GM23338 (cell line): ENCODE data around the gene SLC2A14. TPM values are rescaled to one million over a fixed set of nuclear protein-coding genes. Genes with fewer than 3 reads are reported as not detected.
"Not testable (repeated sequence)": the region's sequence is repeated elsewhere in the genome, so short reads cannot be mapped to it uniquely, and the experiment has no call there.

Experiments used
- ATAC-seq: fragments of 200-7000 bp; cut with Tn5 transposase; 3 replicates; pipeline ENCODE4 v1.9.1; 2020
- DNase-seq: peaks from one replicate; pipeline ENCODE4 v3.0.0-alpha.2; 2015; ENCODE audit warnings: low spot score
- H2AFZ ChIP-seq: fragments of 200-600 bp; sonication (generic); 2 replicates; pipeline ENCODE4 v1.8.0; 2016; ENCODE audit warnings: antibody characterized with exemption, mild to moderate bottlenecking, moderate library complexity
- H3F3A ChIP-seq: fragments of 200-600 bp; sonication (generic); replicated peaks from 2 replicates; pipeline ENCODE4 v1.8.0; 2017; ENCODE audit warnings: antibody characterized with exemption, mixed run types, low read depth
- H3K27ac ChIP-seq: fragments of 200-600 bp; sonication (generic); 2 replicates; pipeline ENCODE4 v1.6.1; 2016; ENCODE audit warnings: low read depth
- H3K27me3 ChIP-seq: fragments of 200-600 bp; sonication (generic); 2 replicates; pipeline ENCODE4 v1.8.0; 2016; ENCODE audit warnings: mild to moderate bottlenecking, mixed run types, moderate library complexity; ENCODE audit not compliant: insufficient read depth
- H3K36me3 ChIP-seq: fragments of 200-600 bp; sonication (generic); 2 replicates; pipeline ENCODE4 v1.8.0; 2016; ENCODE audit warnings: mild to moderate bottlenecking; ENCODE audit not compliant: insufficient read depth
- H3K4me1 ChIP-seq: fragments of 200-600 bp; sonication (generic); 2 replicates; pipeline ENCODE4 v1.8.0; 2016; ENCODE audit warnings: mild to moderate bottlenecking, moderate library complexity; ENCODE audit not compliant: insufficient read depth
- H3K4me2 ChIP-seq: fragments of 200-600 bp; sonication (generic); 2 replicates; pipeline ENCODE4 v1.7.1; 2017; ENCODE audit warnings: mixed run types
- H3K4me3 ChIP-seq: fragments of 200-600 bp; sonication (generic); 2 replicates; pipeline ENCODE4 v1.6.1; 2016; ENCODE audit warnings: mixed run types
- H3K79me2 ChIP-seq: fragments of 200-600 bp; sonication (generic); replicated peaks from 2 replicates; pipeline ENCODE4 v1.8.0; 2017; ENCODE audit warnings: mild to moderate bottlenecking; ENCODE audit not compliant: insufficient read depth
- H3K9me2 ChIP-seq: fragments of 200-600 bp; sonication (generic); 2 replicates; pipeline ENCODE4 v1.8.0; 2017; ENCODE audit not compliant: insufficient read depth
- H4K20me1 ChIP-seq: fragments of 200-600 bp; sonication (generic); replicated peaks from 2 replicates; pipeline ENCODE4 v1.8.0; 2017; ENCODE audit warnings: mild to moderate bottlenecking; ENCODE audit not compliant: insufficient read depth
- H3K27ac Mint-ChIP-seq: 2 replicates; pipeline ENCODE4 v1.8.0; 2020; ENCODE audit warnings: inconsistent platforms, mild to moderate bottlenecking, moderate library complexity, mixed read lengths
- H3K27me3 Mint-ChIP-seq: 3 replicates; pipeline ENCODE4 v1.8.0; 2022; ENCODE audit warnings: low read depth, mild to moderate bottlenecking, moderate library complexity, mixed read lengths, inconsistent platforms; ENCODE audit not compliant: insufficient read depth, poor library complexity
- H3K36me3 Mint-ChIP-seq: 3 replicates; pipeline ENCODE4 v1.8.0; 2021; ENCODE audit warnings: low read depth, mild to moderate bottlenecking, inconsistent platforms, moderate library complexity, mixed read lengths
- H3K4me1 Mint-ChIP-seq: 3 replicates; pipeline ENCODE4 v1.8.0; 2020; ENCODE audit warnings: mild to moderate bottlenecking, inconsistent platforms, mixed read lengths
- H3K4me3 Mint-ChIP-seq: 3 replicates; pipeline ENCODE4 v1.8.0; 2021; ENCODE audit warnings: moderate library complexity, mild to moderate bottlenecking, inconsistent platforms, mixed read lengths
- H3K9me3 Mint-ChIP-seq: 3 replicates; pipeline ENCODE4 v1.8.0; 2020; ENCODE audit warnings: moderate library complexity, mild to moderate bottlenecking, inconsistent platforms, mixed read lengths
- ETS1 ChIP-seq: IDR thresholded peaks from 2 replicates; pipeline ENCODE4 v1.6.1; 2016; ENCODE audit warnings: antibody characterized with exemption
- EZH2 ChIP-seq: fragments of 200-600 bp; sonication (generic); IDR thresholded peaks from one replicate; pipeline ENCODE4 v1.8.0; 2017; ENCODE audit warnings: antibody characterized with exemption, mild to moderate bottlenecking, low read depth; ENCODE audit not compliant: unreplicated experiment
- NANOG ChIP-seq: IDR thresholded peaks from 2 replicates; pipeline ENCODE4 v1.6.1; 2016; ENCODE audit warnings: antibody characterized with exemption, borderline replicate concordance
- POLR2AphosphoS5 ChIP-seq: IDR thresholded peaks from 2 replicates; pipeline ENCODE4 v1.6.1; 2016; ENCODE audit warnings: antibody characterized with exemption, low read depth
- STAT1 ChIP-seq: IDR thresholded peaks from one replicate; pipeline ENCODE4 v1.6.1; 2016; ENCODE audit warnings: antibody characterized with exemption; ENCODE audit not compliant: unreplicated experiment
- ZNF331 ChIP-seq: fragments of 250-450 bp; sonication (Bioruptor Pico); IDR thresholded peaks from 2 replicates; pipeline ENCODE4 v1.5.0; 2020; ENCODE audit warnings: low read depth, mild to moderate bottlenecking, moderate library complexity
- ZNF462 ChIP-seq: fragments of 250-450 bp; sonication (Bioruptor Pico); IDR thresholded peaks from 2 replicates; pipeline ENCODE4 v1.5.0; 2020; ENCODE audit warnings: mild to moderate bottlenecking, moderate library complexity
- polyA plus RNA-seq: library from polyadenylated mRNA; unstranded; fragments of >200 nt; fragmentation: Nextera tagmentation; extraction: Ambion mirVana; gene quantifications from 2 replicates; pipeline ENCODE4 v1.2.1, GENCODE V29; 2016
- total RNA-seq: library from RNA; depleted of rRNA; stranded (reverse); fragments of >200 nt; shearing (Covaris generic); gene quantifications from 2 replicates; pipeline ENCODE4 v1.2.3, GENCODE V29; 2014

SLC2A14 gene
- total and polyA plus RNA-seq, 2 experiments from 2014 or later, result 6.8 to 31.5 TPM

GRCh38 chr12:7899755-7900154 is 27.0 kb upstream of the SLC2A14 start:
- Histone ChIP-seq H3K4me1 (0 out of 2 replicates have a peak, but pooled peaks cover 6% of the 10 kb centered on the region), H3K27me3 (no peaks in the 10 kb centered on the region), H3K36me3 (no peaks in the 10 kb centered on the region), H3F3A (peaks cover 8% of the 10 kb centered on the region), H3K9me2 (no peaks in the 10 kb centered on the region), H3K4me2 (no peak overlapping the region), H4K20me1 (no peaks in the 10 kb centered on the region), H2AFZ (no peak overlapping the region), H3K27ac (no peak overlapping the region), H3K79me2 (no peaks in the 10 kb centered on the region), H3K4me3 (no peak overlapping the region)
- Mint-ChIP-seq H3K4me3 (no peak overlapping the region), H3K27ac (no peak overlapping the region), H3K9me3 (no peaks in the 10 kb centered on the region), H3K36me3 (peaks cover 16% of the 10 kb centered on the region; the same call in 2 of the 3 replicates), H3K27me3 (peaks cover 10% of the 10 kb centered on the region), H3K4me1 (peaks cover 3% of the 10 kb centered on the region)
- TF ChIP-seq ETS1 (no peak), ZNF462 (no peak), NANOG (no peak), POLR2AphosphoS5 (no peak), ZNF331 (CRISPR knock-in tag) (no peak), STAT1 (no peak), EZH2 (no peak)
- ATAC-seq (no peak), DNase-seq (no peak)

- not testable (repeated sequence) for H3K79me2 ChIP-seq, H4K20me1 ChIP-seq, H3K4me3 ChIP-seq, H3K9me3 Mint-ChIP-seq, H3K4me1 ChIP-seq, ATAC-seq, H3K27ac ChIP-seq, H3K36me3 ChIP-seq, H3K4me2 ChIP-seq, DNase-seq, H3F3A ChIP-seq, H3K4me3 Mint-ChIP-seq, H3K27me3 ChIP-seq, H3K27me3 Mint-ChIP-seq, H2AFZ ChIP-seq, H3K9me2 ChIP-seq, H3K27ac Mint-ChIP-seq
- peaks cover 12% of the 10 kb centered on the region for H3K4me1 Mint-ChIP-seq
- peaks cover 16% of the 10 kb centered on the region; the same call in 2 of the 3 replicates for H3K36me3 Mint-ChIP-seq
Measured at GRCh38 chr12:7896726-7897125, 24.0 kb upstream of the SLC2A14 start.
